GM06990 (cell line): ENCODE measurements around the gene CPB1.

ENCODE experiments used
- DNase-seq: peaks from one replicate; pipeline ENCODE4 v3.0.0-alpha.2; 2011; ENCODE audit not compliant: insufficient read length; ENCODE audit errors: extremely low read depth
- H3K27me3 ChIP-seq: replicated peaks from 2 replicates; pipeline ENCODE4 v1.6.0; 2011; ENCODE audit warnings: low read length; ENCODE audit not compliant: control insufficient read depth, insufficient read depth
- H3K36me3 ChIP-seq: 2 replicates; pipeline ENCODE4 v1.5.1; 2011; ENCODE audit warnings: low read length; ENCODE audit not compliant: control insufficient read depth, insufficient read depth
- H3K4me3 ChIP-seq: replicated peaks from 2 replicates; pipeline ENCODE4 v1.5.1; 2011; ENCODE audit warnings: low read depth, mild to moderate bottlenecking, control low read depth, low read length
- TF ChIP-seq, protein P1 (sequence below): IDR thresholded peaks from 2 replicates; pipeline ENCODE4 v1.5.1; 2011; ENCODE audit warnings: low read length, control low read depth, mild to moderate bottlenecking, inconsistent platforms; ENCODE audit not compliant: insufficient read depth, poor library complexity, severe bottlenecking

The CPB1 gene

DNA sequence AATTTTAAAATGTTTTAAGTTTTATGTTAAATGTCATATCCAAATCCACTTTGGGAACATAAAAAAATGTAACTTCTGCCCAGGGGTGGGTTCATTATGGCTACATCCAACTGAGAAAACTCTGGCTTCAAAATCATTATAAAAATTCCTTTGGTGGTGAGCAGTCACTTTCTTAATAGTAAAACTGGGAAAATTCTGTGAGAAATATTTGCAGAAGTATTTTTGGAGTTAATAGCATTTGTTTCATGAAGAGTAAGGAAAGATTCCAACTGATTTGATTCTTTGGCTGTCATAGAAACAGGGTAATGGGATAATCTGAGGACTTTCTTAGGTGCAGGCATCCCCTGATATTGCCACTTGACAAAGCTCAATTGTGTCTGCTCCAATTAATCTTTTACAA lies 76.3 kb downstream of the CPB1 start:
- TF ChIP-seq, protein P1, sequence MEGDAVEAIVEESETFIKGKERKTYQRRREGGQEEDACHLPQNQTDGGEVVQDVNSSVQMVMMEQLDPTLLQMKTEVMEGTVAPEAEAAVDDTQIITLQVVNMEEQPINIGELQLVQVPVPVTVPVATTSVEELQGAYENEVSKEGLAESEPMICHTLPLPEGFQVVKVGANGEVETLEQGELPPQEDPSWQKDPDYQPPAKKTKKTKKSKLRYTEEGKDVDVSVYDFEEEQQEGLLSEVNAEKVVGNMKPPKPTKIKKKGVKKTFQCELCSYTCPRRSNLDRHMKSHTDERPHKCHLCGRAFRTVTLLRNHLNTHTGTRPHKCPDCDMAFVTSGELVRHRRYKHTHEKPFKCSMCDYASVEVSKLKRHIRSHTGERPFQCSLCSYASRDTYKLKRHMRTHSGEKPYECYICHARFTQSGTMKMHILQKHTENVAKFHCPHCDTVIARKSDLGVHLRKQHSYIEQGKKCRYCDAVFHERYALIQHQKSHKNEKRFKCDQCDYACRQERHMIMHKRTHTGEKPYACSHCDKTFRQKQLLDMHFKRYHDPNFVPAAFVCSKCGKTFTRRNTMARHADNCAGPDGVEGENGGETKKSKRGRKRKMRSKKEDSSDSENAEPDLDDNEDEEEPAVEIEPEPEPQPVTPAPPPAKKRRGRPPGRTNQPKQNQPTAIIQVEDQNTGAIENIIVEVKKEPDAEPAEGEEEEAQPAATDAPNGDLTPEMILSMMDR, result no peak
- Histone ChIP-seq H3K4me3 (no peak overlapping the region), H3K36me3 (no peaks in the 10 kb centered on the region), H3K27me3 (no peaks in the 10 kb centered on the region; the same call in 1 of the 2 replicates)
- no peak for DNase-seq

DNA sequence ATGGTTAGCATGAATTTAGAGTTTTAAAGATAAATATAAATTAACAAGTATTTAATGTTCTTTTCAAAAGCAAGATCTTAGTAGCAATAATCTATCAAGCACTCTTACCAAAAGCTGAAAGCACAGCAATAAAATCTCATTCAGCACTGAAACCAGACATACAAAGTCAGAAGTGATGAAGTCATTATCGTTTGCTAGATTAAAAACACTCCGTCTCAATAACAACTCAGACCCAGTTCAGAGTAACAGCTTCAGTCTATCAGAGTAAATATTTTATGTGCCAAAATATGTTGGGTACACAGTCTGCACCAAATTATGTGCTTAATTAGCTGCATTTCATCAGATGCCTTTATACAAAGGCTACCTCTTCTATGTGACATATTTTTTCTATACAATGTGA lies 79.1 kb downstream of the CPB1 start:
- no peaks in the 10 kb centered on the region; the same call in none of the 2 replicates for H3K27me3 ChIP-seq
- TF ChIP-seq, protein P1, result no peak
- no peak for DNase-seq
- no peaks in the 10 kb centered on the region for H3K36me3 ChIP-seq
- no peak overlapping the region for H3K4me3 ChIP-seq
